ENCODE measurements around the gene GATB.

GATB gene

GRCh38 chr4:151668689-151669402 is 92.0 kb downstream of the GATB start:
- TF ChIP-seq CTCF (IDR thresholded peaks at IDR 0.05; ENCODE audit: low read length): no peak
- TF ChIP-seq EZH2 (IDR thresholded peaks at IDR 0.05; ENCODE audit: borderline replicate concordance, low read length): no peak
- H3K4me1 ChIP-seq (ENCODE audit: insufficient read depth, low read length, severe bottlenecking): no peaks in the 10 kb centered on the region
- no peak overlapping the region for H3K9ac ChIP-seq (ENCODE audit: low read length)
- H3K9me2 ChIP-seq (ENCODE audit: low read depth, low read length): no peaks in the 10 kb centered on the region
- H3K27ac ChIP-seq (ENCODE audit: low read depth, low read length, poor library complexity, severe bottlenecking): no peak overlapping the region
- H3K4me2 ChIP-seq (ENCODE audit: low read length): no peak overlapping the region
- no peaks in the 10 kb centered on the region for H3K27me3 ChIP-seq (ENCODE audit: insufficient read depth, low read length)
- no peaks in the 10 kb centered on the region for H3K9me3 ChIP-seq (ENCODE audit: low read length)
- no peaks in the 10 kb centered on the region for H3K36me3 ChIP-seq (ENCODE audit: insufficient read depth, low read length)
- no peaks in the 10 kb centered on the region for H4K20me1 ChIP-seq (ENCODE audit: insufficient read depth, low read length)
- no peak overlapping the region for H2AFZ ChIP-seq (ENCODE audit: low read length)
- H3F3A ChIP-seq (ENCODE audit: insufficient read depth, low read length): no peaks in the 10 kb centered on the region
- H3K4me3 ChIP-seq (ENCODE audit: low read depth, low read length, poor library complexity, severe bottlenecking): no peak overlapping the region
- no peaks in the 10 kb centered on the region for H3K79me2 ChIP-seq (ENCODE audit: insufficient read depth, low read length)

GRCh38 chr4:151667666-151668065 is 93.1 kb downstream of the GATB start:
- H3K27ac ChIP-seq (ENCODE audit: low read depth, low read length, poor library complexity, severe bottlenecking): no peak overlapping the region
- no peak overlapping the region for H2AFZ ChIP-seq (ENCODE audit: low read length)
- H3K9me2 ChIP-seq (ENCODE audit: low read depth, low read length): no peaks in the 10 kb centered on the region

GRCh38 chr4:151667048-151667447 is 93.8 kb downstream of the GATB start:
- H3K4me1 ChIP-seq (ENCODE audit: insufficient read depth, low read length, severe bottlenecking): no peaks in the 10 kb centered on the region
- H3K36me3 ChIP-seq (ENCODE audit: insufficient read depth, low read length): no peaks in the 10 kb centered on the region
- H2AFZ ChIP-seq (ENCODE audit: low read length): no peak overlapping the region
- no peak for TF ChIP-seq CTCF (IDR thresholded peaks at IDR 0.05; ENCODE audit: low read length)
- TF ChIP-seq EZH2 (IDR thresholded peaks at IDR 0.05; ENCODE audit: borderline replicate concordance, low read length): no peak
- H3K4me3 ChIP-seq (ENCODE audit: low read depth, low read length, poor library complexity, severe bottlenecking): no peak overlapping the region
- H4K20me1 ChIP-seq (ENCODE audit: insufficient read depth, low read length): no peaks in the 10 kb centered on the region
- no peaks in the 10 kb centered on the region for H3K27me3 ChIP-seq (ENCODE audit: insufficient read depth, low read length)
- no peak overlapping the region for H3K4me2 ChIP-seq (ENCODE audit: low read length)
- no peaks in the 10 kb centered on the region for H3K9me3 ChIP-seq (ENCODE audit: low read length)
- no peaks in the 10 kb centered on the region for H3F3A ChIP-seq (ENCODE audit: insufficient read depth, low read length)
- H3K9me2 ChIP-seq (ENCODE audit: low read depth, low read length): no peaks in the 10 kb centered on the region
- no peak overlapping the region for H3K27ac ChIP-seq (ENCODE audit: low read depth, low read length, poor library complexity, severe bottlenecking)
- H3K79me2 ChIP-seq (ENCODE audit: insufficient read depth, low read length): no peaks in the 10 kb centered on the region
- no peak overlapping the region for H3K9ac ChIP-seq (ENCODE audit: low read length)

More at GRCh38 chr4:151667666-151668065, 93.1 kb downstream of the GATB start:
- H3K36me3 ChIP-seq (ENCODE audit: insufficient read depth, low read length): no peaks in the 10 kb centered on the region
- H3F3A ChIP-seq (ENCODE audit: insufficient read depth, low read length): no peaks in the 10 kb centered on the region
- H3K4me2 ChIP-seq (ENCODE audit: low read length): no peak overlapping the region
- no peaks in the 10 kb centered on the region for H3K27me3 ChIP-seq (ENCODE audit: insufficient read depth, low read length)
- no peak for TF ChIP-seq EZH2 (IDR thresholded peaks at IDR 0.05; ENCODE audit: borderline replicate concordance, low read length)
- TF ChIP-seq CTCF (IDR thresholded peaks at IDR 0.05; ENCODE audit: low read length): no peak
- no peaks in the 10 kb centered on the region for H3K79me2 ChIP-seq (ENCODE audit: insufficient read depth, low read length)
- no peak overlapping the region for H3K9ac ChIP-seq (ENCODE audit: low read length)
- no peaks in the 10 kb centered on the region for H3K4me1 ChIP-seq (ENCODE audit: insufficient read depth, low read length, severe bottlenecking)
- no peaks in the 10 kb centered on the region for H3K9me3 ChIP-seq (ENCODE audit: low read length)
- no peak overlapping the region for H3K4me3 ChIP-seq (ENCODE audit: low read depth, low read length, poor library complexity, severe bottlenecking)
- H4K20me1 ChIP-seq (ENCODE audit: insufficient read depth, low read length): no peaks in the 10 kb centered on the region
